ENCODE data around the gene FAM186B.

DNA sequence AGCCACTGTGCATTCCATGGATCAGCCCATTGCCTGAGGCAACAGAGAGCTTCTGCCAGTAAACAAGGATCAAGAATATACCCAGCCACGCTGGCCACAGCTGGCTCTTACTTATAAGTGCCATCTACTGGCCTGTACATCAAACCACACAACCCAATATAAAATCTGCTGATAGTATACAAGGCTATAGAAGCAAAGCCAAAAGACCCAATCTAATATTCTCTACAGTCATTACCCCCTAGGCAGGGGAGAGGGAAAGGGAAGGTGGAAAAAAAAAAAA is 4.4 kb upstream of the FAM186B start:
- TF ChIP-seq SUZ12 (IDR thresholded peaks at IDR 0.05) (no peak), FOXK2 (IDR thresholded peaks at IDR 0.05) (no peak), ELF4 (IDR thresholded peaks at IDR 0.05) (no peak), SP1 (IDR thresholded peaks at IDR 0.05) (no peak), BHLHE40 (IDR thresholded peaks at IDR 0.05; ENCODE audit: borderline replicate concordance) (no peak)
